Nephron (organoid): ENCODE data around the gene ARHGAP27.

ENCODE experiments used
- H3K27ac Mint-ChIP-seq, 3 experiments: 2 replicates each; pipeline ENCODE4 v1.8.0; 2020; ENCODE audit warnings: mixed read lengths in 3 of 3, mild to moderate bottlenecking in 2 of 3, moderate library complexity in 1 of 3
- H3K27me3 Mint-ChIP-seq: 2 replicates; pipeline ENCODE4 v1.8.0; 2021; ENCODE audit warnings: low read depth, mild to moderate bottlenecking, moderate library complexity, mixed read lengths
- H3K36me3 Mint-ChIP-seq: 2 replicates; pipeline ENCODE4 v1.8.0; 2020; ENCODE audit warnings: low read depth, mixed read lengths
- H3K4me1 Mint-ChIP-seq: 2 replicates; pipeline ENCODE4 v1.8.0; 2020; ENCODE audit warnings: mixed read lengths
- H3K4me3 Mint-ChIP-seq, 3 experiments: 2 replicates each; pipeline ENCODE4 v1.8.0; 2020; ENCODE audit warnings: mild to moderate bottlenecking in 3 of 3, mixed read lengths in 3 of 3, moderate library complexity in 2 of 3
- H3K9me3 Mint-ChIP-seq: 2 replicates; pipeline ENCODE4 v1.8.0; 2020; ENCODE audit warnings: mixed read lengths
- TF ChIP-seq, protein P1 (sequence below), 3 experiments: fragments of 200-600 bp; sonication (generic); IDR thresholded peaks; one replicate each; pipeline ENCODE4 v1.5.0; 2021; ENCODE audit warnings: antibody characterized with exemption in 3 of 3; ENCODE audit not compliant: unreplicated experiment in 3 of 3

ARHGAP27 gene

DNA sequence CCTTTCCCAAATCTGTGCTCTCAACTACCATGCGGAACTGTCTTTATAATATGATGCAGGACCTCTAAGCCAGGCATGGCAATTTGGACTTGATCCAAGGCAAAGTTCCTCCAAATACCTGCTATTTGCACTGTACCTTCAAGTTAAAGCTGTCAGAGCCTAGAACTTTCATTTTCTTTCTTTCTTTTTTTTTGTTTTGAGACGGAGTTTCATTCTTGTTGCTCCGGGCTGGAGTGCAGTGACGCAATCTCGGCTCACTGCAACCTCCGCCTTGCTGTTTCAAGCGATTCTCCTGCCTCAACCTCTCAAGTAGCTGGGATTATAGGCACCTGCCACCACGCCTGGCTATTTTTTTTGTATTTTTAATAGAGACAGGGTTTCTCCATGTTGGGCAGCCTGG, 51.7 kb downstream of the ARHGAP27 start:
- no peaks in the 10 kb centered on the region for H3K9me3 Mint-ChIP-seq
- H3K4me3 Mint-ChIP-seq, result no peak overlapping the region
- H3K27me3 Mint-ChIP-seq, result peaks cover 51% of the 10 kb centered on the region
- no peak overlapping the region for H3K27ac Mint-ChIP-seq
- no peaks in the 10 kb centered on the region for H3K36me3 Mint-ChIP-seq
- H3K4me1 Mint-ChIP-seq, result peaks cover 22% of the 10 kb centered on the region
- TF ChIP-seq, protein P1, sequence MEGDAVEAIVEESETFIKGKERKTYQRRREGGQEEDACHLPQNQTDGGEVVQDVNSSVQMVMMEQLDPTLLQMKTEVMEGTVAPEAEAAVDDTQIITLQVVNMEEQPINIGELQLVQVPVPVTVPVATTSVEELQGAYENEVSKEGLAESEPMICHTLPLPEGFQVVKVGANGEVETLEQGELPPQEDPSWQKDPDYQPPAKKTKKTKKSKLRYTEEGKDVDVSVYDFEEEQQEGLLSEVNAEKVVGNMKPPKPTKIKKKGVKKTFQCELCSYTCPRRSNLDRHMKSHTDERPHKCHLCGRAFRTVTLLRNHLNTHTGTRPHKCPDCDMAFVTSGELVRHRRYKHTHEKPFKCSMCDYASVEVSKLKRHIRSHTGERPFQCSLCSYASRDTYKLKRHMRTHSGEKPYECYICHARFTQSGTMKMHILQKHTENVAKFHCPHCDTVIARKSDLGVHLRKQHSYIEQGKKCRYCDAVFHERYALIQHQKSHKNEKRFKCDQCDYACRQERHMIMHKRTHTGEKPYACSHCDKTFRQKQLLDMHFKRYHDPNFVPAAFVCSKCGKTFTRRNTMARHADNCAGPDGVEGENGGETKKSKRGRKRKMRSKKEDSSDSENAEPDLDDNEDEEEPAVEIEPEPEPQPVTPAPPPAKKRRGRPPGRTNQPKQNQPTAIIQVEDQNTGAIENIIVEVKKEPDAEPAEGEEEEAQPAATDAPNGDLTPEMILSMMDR (IDR thresholded peaks at IDR 0.05; ENCODE audit: unreplicated experiment in 3 of 3), result no peak

DNA sequence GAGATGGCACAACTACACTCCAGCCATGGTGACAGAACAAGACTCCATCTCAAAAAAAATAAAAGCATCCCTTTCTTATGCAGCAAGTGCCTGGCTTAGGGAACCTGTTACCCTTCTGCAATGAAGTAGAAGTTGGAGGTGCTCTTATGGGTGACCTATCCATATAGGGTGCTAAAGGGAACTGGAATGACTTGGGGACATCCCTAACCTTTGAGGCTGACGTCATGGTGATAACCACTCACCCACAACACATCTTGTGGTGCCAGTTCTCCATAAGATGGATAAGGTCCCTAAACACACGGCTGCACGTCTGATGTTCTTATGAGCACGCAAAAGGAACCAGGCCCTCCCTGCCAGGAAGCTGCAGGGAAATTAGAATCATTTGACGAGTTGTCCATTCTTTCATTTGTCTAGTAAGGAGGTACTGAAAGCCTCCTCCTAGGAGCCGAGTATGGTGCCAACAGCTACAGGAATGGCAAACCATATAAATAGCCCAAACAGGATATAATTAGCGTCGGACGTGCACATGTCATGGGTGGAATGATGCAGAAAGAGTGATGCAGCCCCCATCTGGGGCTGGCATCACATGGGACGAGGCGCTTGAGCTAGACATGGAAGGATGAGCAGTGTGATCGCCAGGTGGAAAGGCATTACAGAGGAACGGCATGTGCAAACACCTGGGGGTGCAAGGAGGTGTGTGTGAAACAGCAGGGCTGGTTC, 52.5 kb downstream of the ARHGAP27 start:
- Mint-ChIP-seq H3K27ac (no peak overlapping the region), H3K4me3 (no peak overlapping the region), H3K9me3 (no peaks in the 10 kb centered on the region), H3K36me3 (no peaks in the 10 kb centered on the region), H3K27me3 (peaks cover 44% of the 10 kb centered on the region), H3K4me1 (peaks cover 22% of the 10 kb centered on the region)
- TF ChIP-seq, protein P1 (IDR thresholded peaks at IDR 0.05; ENCODE audit: unreplicated experiment in 3 of 3), result no peak

GRCh38 chr17:45377401-45377800, 55.3 kb downstream of the ARHGAP27 start:
- H3K4me1 Mint-ChIP-seq, result peaks cover 15% of the 10 kb centered on the region
- H3K4me3 Mint-ChIP-seq, result no peak overlapping the region
- peaks cover 30% of the 10 kb centered on the region for H3K27me3 Mint-ChIP-seq
- H3K36me3 Mint-ChIP-seq, result no peaks in the 10 kb centered on the region
- H3K9me3 Mint-ChIP-seq, result no peaks in the 10 kb centered on the region
- TF ChIP-seq, protein P1 (IDR thresholded peaks at IDR 0.05; ENCODE audit: unreplicated experiment in 3 of 3), result no peak
- H3K27ac Mint-ChIP-seq, result no peak overlapping the region

- H3K9me3 Mint-ChIP-seq, result no peaks in the 10 kb centered on the region
- H3K27ac Mint-ChIP-seq, result no peak overlapping the region
- no peaks in the 10 kb centered on the region for H3K36me3 Mint-ChIP-seq
- peaks cover 23% of the 10 kb centered on the region for H3K4me1 Mint-ChIP-seq
- H3K4me3 Mint-ChIP-seq, result no peak overlapping the region
- TF ChIP-seq, protein P1 (IDR thresholded peaks at IDR 0.05; ENCODE audit: unreplicated experiment in 3 of 3), result no peak
- H3K27me3 Mint-ChIP-seq, result peaks cover 37% of the 10 kb centered on the region
Observed at GRCh38 chr17:45376171-45377005, 56.3 kb downstream of the ARHGAP27 start.

- Mint-ChIP-seq H3K4me3 (no peak overlapping the region), H3K27ac (no peak overlapping the region), H3K4me1 (peaks cover 25% of the 10 kb centered on the region), H3K36me3 (no peaks in the 10 kb centered on the region), H3K27me3 (peaks cover 28% of the 10 kb centered on the region), H3K9me3 (no peaks in the 10 kb centered on the region)
- TF ChIP-seq, protein P1 (IDR thresholded peaks at IDR 0.05; ENCODE audit: unreplicated experiment in 3 of 3), result no peak
Observed at GRCh38 chr17:45374501-45374900, 58.2 kb downstream of the ARHGAP27 start.
